ENCODE data around the gene TKTL1. TPM values are rescaled to one million over a fixed set of nuclear protein-coding genes. Genes with fewer than 3 reads are reported as not detected.
A peak's percentile ranks its signal among the peaks of the same experiment; 100 is the strongest.

Gene TKTL1
- total and polyA plus RNA-seq, 2 experiments from 2014 or later, result not detected

- TF ChIP-seq POLR2AphosphoS5 (IDR thresholded peaks at IDR 0.05; ENCODE audit: low read depth) (no peak), ZNF331 (CRISPR knock-in tag; IDR thresholded peaks at IDR 0.05; ENCODE audit: low read depth) (no peak), CREB1 (CRISPR knock-in tag; IDR thresholded peaks at IDR 0.05; ENCODE audit: low read depth) (no peak)
Measured at GRCh38 chrX:154355776-154356140, 60.2 kb downstream of the TKTL1 start (continued).

GRCh38 chrX:154356596-154356995 is 61.0 kb downstream of the TKTL1 start:
- no peaks in the 10 kb centered on the region for H4K20me1 ChIP-seq (replicated peaks; ENCODE audit: insufficient read depth)
- Mint-ChIP-seq H3K4me3 (no peak overlapping the region), H3K27ac (peak overlapping the region; percentile 31; the same call in 1 of the 2 replicates)

More at GRCh38 chrX:154356596-154356995, 61.0 kb downstream of the TKTL1 start:
- peaks cover 72% of the 10 kb centered on the region for H3K36me3 Mint-ChIP-seq (ENCODE audit: low read depth)
- DNase-seq (ENCODE audit: low spot score) (no peak), ATAC-seq (no peak)
- peaks cover 21% of the 10 kb centered on the region for H3K36me3 ChIP-seq (ENCODE audit: insufficient read depth)
- H2AFZ ChIP-seq, result no peak overlapping the region
- no peaks in the 10 kb centered on the region for H3K4me1 ChIP-seq (ENCODE audit: insufficient read depth)
- H3K27me3 ChIP-seq (ENCODE audit: insufficient read depth), result no peaks in the 10 kb centered on the region
- no peaks in the 10 kb centered on the region for H3K9me2 ChIP-seq (ENCODE audit: insufficient read depth)
- no peak overlapping the region for H3K4me3 ChIP-seq
- H3K27ac ChIP-seq (ENCODE audit: low read depth), result no peak overlapping the region
- no peaks in the 10 kb centered on the region; the same call in 2 of the 3 replicates for H3K9me3 Mint-ChIP-seq
- peaks cover 5% of the 10 kb centered on the region for H3K27me3 Mint-ChIP-seq (ENCODE audit: insufficient read depth, low read depth, poor library complexity)
- no peaks in the 10 kb centered on the region; the same call in 2 of the 3 replicates for H3K4me1 Mint-ChIP-seq
- H3K79me2 ChIP-seq (replicated peaks; ENCODE audit: insufficient read depth), result 0 out of 2 replicates have a peak, but pooled peaks cover under 1% of the 10 kb centered on the region
- peaks cover 6% of the 10 kb centered on the region for H3F3A ChIP-seq (replicated peaks; ENCODE audit: low read depth)
- TF ChIP-seq STAT1 (IDR thresholded peaks at IDR 0.05; ENCODE audit: unreplicated experiment), result no peak
- TF ChIP-seq JUNB (IDR thresholded peaks at IDR 0.05; ENCODE audit: unreplicated experiment), result no peak
- TF ChIP-seq REST (IDR thresholded peaks at IDR 0.05; ENCODE audit: unreplicated experiment), result no peak
- no peak for TF ChIP-seq ZNF114 (CRISPR knock-in tag; IDR thresholded peaks at IDR 0.05)
- no peak for TF ChIP-seq ZNF462 (CRISPR knock-in tag; IDR thresholded peaks at IDR 0.05)
- no peak for TF ChIP-seq EZH2phosphoT487 (IDR thresholded peaks at IDR 0.05; ENCODE audit: unreplicated experiment)
- no peak for TF ChIP-seq NANOG (IDR thresholded peaks at IDR 0.05; ENCODE audit: borderline replicate concordance)
- H3K4me2 ChIP-seq, result no peak overlapping the region
